ENCODE results near the gene FLNA.

The FLNA gene

GRCh38 chrX:154366666-154367055 is 7.8 kb downstream of the FLNA start:
- no peaks in the 10 kb centered on the region for H3F3A ChIP-seq (ENCODE audit: insufficient read depth, low read length)
- no peaks in the 10 kb centered on the region for H4K20me1 ChIP-seq (ENCODE audit: insufficient read depth, low read length)
- no peak overlapping the region for H3K9ac ChIP-seq (ENCODE audit: low read length)
- H3K4me2 ChIP-seq (ENCODE audit: low read length), result no peak overlapping the region
- TF ChIP-seq EZH2 (IDR thresholded peaks at IDR 0.05; ENCODE audit: borderline replicate concordance, low read length) (no peak), CTCF (IDR thresholded peaks at IDR 0.05; ENCODE audit: low read length) (no peak)
- no peak overlapping the region for H3K4me3 ChIP-seq (ENCODE audit: low read depth, low read length, poor library complexity, severe bottlenecking)
- H3K27ac ChIP-seq (ENCODE audit: low read depth, low read length, poor library complexity, severe bottlenecking), result no peak overlapping the region
- H3K9me3 ChIP-seq (ENCODE audit: low read length), result no peaks in the 10 kb centered on the region
- no peak overlapping the region for H2AFZ ChIP-seq (ENCODE audit: low read length)
- no peaks in the 10 kb centered on the region for H3K27me3 ChIP-seq (ENCODE audit: insufficient read depth, low read length)
- H3K4me1 ChIP-seq (ENCODE audit: insufficient read depth, low read length, severe bottlenecking), result peaks cover 21% of the 10 kb centered on the region
- H3K36me3 ChIP-seq (ENCODE audit: insufficient read depth, low read length), result peaks cover 13% of the 10 kb centered on the region
- no peaks in the 10 kb centered on the region for H3K9me2 ChIP-seq (ENCODE audit: low read depth, low read length)
- no peaks in the 10 kb centered on the region for H3K79me2 ChIP-seq (ENCODE audit: insufficient read depth, low read length)

GRCh38 chrX:154365997-154366665 is 8.3 kb downstream of the FLNA start:
- H3K36me3 ChIP-seq (ENCODE audit: insufficient read depth, low read length), result peaks cover 16% of the 10 kb centered on the region
- no peaks in the 10 kb centered on the region for H3K9me2 ChIP-seq (ENCODE audit: low read depth, low read length)
- no peaks in the 10 kb centered on the region for H3K79me2 ChIP-seq (ENCODE audit: insufficient read depth, low read length)
- TF ChIP-seq EZH2 (IDR thresholded peaks at IDR 0.05; ENCODE audit: borderline replicate concordance, low read length) (no peak), CTCF (IDR thresholded peaks at IDR 0.05; ENCODE audit: low read length) (no peak)
- peaks cover 18% of the 10 kb centered on the region for H3K4me1 ChIP-seq (ENCODE audit: insufficient read depth, low read length, severe bottlenecking)
- no peaks in the 10 kb centered on the region for H3F3A ChIP-seq (ENCODE audit: insufficient read depth, low read length)
- H3K9ac ChIP-seq (ENCODE audit: low read length), result no peak overlapping the region
- H3K9me3 ChIP-seq (ENCODE audit: low read length), result no peaks in the 10 kb centered on the region
- H3K27ac ChIP-seq (ENCODE audit: low read depth, low read length, poor library complexity, severe bottlenecking), result no peak overlapping the region
- H3K4me2 ChIP-seq (ENCODE audit: low read length), result no peak overlapping the region
- H4K20me1 ChIP-seq (ENCODE audit: insufficient read depth, low read length), result no peaks in the 10 kb centered on the region
- H2AFZ ChIP-seq (ENCODE audit: low read length), result no peak overlapping the region
- no peak overlapping the region for H3K4me3 ChIP-seq (ENCODE audit: low read depth, low read length, poor library complexity, severe bottlenecking)
- no peaks in the 10 kb centered on the region for H3K27me3 ChIP-seq (ENCODE audit: insufficient read depth, low read length)

- peaks cover 17% of the 10 kb centered on the region for H3K36me3 ChIP-seq (ENCODE audit: insufficient read depth, low read length)
- no peak for TF ChIP-seq EZH2 (IDR thresholded peaks at IDR 0.05; ENCODE audit: borderline replicate concordance, low read length)
- no peak for TF ChIP-seq CTCF (IDR thresholded peaks at IDR 0.05; ENCODE audit: low read length)
- H2AFZ ChIP-seq (ENCODE audit: low read length), result no peak overlapping the region
- no peaks in the 10 kb centered on the region for H3K27me3 ChIP-seq (ENCODE audit: insufficient read depth, low read length)
- no peaks in the 10 kb centered on the region for H4K20me1 ChIP-seq (ENCODE audit: insufficient read depth, low read length)
- H3K79me2 ChIP-seq (ENCODE audit: insufficient read depth, low read length), result no peaks in the 10 kb centered on the region
- H3K9me3 ChIP-seq (ENCODE audit: low read length), result no peaks in the 10 kb centered on the region
- no peak overlapping the region for H3K4me2 ChIP-seq (ENCODE audit: low read length)
- no peak overlapping the region for H3K27ac ChIP-seq (ENCODE audit: low read depth, low read length, poor library complexity, severe bottlenecking)
- H3K4me3 ChIP-seq (ENCODE audit: low read depth, low read length, poor library complexity, severe bottlenecking), result no peak overlapping the region
- no peaks in the 10 kb centered on the region for H3F3A ChIP-seq (ENCODE audit: insufficient read depth, low read length)
- H3K9me2 ChIP-seq (ENCODE audit: low read depth, low read length), result no peaks in the 10 kb centered on the region
- peaks cover 17% of the 10 kb centered on the region for H3K4me1 ChIP-seq (ENCODE audit: insufficient read depth, low read length, severe bottlenecking)
- H3K9ac ChIP-seq (ENCODE audit: low read length), result no peak overlapping the region
Measured at GRCh38 chrX:154365052-154365600, 9.3 kb downstream of the FLNA start.

Data from OCI-LY1 (cell line).